GM19372 (cell line): Measurements from ENCODE around the gene NIM1K.
"Not testable (repeated sequence)": the region's sequence is repeated elsewhere in the genome, so short reads cannot be mapped to it uniquely, and the experiment has no call there.

Source experiments
- ATAC-seq: cut with Tn5 transposase; IDR thresholded peaks from one replicate; pipeline ENCODE4 v1.9.1; 2021; ENCODE audit warnings: mild to moderate bottlenecking, low read depth, moderate library complexity; ENCODE audit not compliant: unreplicated experiment

NIM1K gene

DNA sequence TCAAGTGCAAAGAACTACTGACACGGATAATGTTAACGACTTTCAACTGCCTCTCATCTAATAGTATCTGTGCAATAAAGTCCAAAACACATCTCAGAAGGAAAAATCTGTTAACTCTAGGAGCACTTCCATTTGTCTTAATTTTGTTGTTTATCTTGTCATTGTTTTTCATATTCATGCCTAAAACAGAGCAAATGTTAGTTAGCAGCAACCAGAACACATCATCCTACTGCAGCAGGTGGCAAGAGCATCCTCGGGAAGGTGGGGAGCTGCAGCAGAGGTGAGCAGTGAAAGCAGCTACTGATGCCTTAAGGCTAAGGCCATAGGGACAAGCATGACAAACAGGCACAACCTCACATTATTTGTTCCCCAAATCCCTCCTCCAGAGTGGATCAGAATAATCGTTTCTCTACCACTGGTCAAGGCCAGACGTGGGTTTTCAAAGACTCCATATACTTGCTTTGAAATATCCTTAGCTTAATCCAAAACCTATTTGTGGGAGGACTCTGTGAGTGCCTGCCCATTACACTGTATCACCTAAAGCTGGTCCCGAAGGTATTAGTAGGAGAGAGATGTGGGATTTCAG lies 120.1 kb downstream of the NIM1K start:
- ATAC-seq, result no peak

DNA sequence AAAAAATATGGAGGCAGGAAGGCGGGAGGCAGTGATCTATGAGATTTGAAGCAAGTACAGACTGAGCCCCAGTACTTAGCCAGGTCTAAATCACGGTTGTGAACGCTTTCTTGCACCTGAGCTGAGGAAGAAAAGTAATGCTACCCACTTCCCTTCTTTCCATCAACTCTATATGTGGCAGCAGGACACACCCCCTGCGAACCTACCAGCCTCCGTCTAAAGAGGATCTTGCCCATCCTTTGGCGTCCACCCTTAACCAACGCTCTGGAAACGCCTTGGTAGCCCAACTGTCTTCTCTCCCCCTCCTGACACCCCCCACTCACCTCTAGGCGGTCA lies 120.6 kb downstream of the NIM1K start:
- peak; percentile 0 for ATAC-seq

DNA sequence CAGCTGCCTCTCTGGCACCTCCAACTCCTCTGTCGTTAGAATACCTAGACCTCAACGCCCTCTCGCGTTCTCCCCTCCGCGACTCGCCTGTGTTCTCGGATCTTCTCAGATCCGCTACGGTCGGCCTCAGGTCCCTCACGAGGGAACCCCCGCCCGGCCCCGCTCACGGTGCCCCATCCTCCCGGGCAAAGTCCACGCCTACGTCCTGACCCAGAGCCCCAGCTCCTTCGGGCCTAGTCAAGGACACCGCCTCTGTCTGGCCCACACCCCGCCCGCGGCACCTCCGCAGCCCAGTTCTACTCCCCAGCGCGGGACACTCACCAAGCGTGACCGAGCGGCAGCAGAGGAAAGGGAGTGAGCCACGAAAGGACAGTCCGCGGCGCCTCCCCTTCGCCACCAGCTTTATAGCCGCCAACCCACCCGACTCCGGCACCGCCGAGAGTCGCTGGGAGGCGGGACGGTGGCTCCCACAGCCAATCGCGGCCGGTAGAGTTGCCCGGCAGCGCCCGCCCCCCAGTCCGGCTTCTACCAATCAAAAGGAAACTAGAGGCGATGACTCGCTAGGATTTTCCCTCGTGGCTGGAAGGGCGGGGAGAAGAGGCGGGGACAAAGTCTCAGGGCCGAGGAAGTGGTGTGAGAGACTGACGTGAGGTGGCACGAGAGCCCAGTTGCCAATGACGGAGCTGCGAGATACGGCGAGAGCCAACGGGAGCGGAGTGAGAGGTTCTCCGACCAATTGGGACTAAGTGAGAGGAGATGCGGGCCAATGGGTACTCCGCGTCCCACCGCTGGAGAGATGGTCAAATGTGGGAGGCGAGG lies 121.2 kb downstream of the NIM1K start, which contains the start of gene HMGCS1:
TSS of gene HMGCS1 (minus strand) at position 378 of the 819 bp plus-strand sequence. CDS start 14,447 bp downstream, outside the sequence.
- peak; percentile 87 for ATAC-seq

DNA sequence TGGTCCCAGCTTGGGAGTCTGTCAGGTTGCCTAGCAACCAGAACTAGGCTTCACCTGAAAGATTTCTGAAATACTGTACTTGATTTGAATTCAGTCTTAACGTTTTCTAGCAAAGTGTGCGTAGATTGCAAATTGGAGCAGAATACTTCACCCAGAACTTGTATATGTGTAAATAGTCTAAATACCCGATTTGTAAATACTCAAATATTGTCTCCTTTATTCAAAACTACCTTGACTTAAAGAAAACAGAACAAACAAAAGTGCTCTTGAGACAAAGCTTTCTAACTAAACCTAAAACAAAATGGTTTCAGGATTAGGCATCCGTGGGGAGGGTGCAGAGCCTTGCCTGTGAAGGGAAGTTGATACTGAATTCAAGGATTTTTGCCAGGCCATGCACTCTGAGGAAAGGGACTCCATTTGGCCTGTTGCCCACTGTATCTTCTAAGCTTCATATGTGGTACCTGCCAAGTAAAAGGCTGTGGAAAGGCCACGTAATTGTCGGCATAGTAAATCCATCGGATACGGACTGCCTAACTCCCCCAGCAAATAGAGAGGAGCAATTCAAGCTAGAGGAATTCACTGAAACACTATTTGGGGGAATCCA lies 121.9 kb downstream of the NIM1K start:
- no peak for ATAC-seq

DNA sequence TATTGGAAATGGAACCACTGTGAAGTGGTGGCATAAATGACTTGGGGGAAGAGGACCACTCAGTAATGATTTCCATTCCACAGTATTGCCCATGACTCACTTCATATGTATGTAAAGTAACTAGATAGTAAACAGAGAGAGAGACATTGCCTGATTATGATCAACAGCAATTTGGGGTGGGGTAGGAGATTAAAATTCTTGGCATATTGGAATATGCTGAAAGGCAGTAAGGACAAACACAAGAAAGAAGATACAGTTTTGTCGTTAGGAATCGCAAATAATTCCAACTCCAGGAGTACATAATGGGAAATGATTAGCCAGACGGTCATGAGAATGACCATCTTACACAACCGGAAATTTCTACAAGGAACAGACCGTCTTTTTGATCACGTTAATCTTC lies 122.7 kb downstream of the NIM1K start:
- ATAC-seq, result no peak

DNA sequence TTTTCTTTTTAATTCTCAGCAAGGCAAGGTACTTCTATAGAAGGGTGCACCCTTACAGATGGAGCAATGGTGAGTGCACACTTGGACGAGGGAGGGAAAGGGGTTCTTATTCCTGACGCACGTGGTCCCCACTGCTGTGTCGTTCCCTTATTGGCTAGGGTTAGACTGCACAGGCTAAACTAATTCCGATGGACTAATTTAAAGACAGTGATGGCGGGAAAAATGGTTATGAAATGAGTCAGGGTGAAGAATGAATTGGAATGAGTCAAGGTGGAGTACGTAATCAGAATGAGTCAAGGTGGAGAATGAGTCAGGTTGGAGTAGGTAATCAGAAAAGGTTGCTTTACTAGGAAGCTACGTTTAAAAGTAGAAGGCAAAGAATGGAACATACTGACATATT lies 123.2 kb downstream of the NIM1K start:
- no peak for ATAC-seq

DNA sequence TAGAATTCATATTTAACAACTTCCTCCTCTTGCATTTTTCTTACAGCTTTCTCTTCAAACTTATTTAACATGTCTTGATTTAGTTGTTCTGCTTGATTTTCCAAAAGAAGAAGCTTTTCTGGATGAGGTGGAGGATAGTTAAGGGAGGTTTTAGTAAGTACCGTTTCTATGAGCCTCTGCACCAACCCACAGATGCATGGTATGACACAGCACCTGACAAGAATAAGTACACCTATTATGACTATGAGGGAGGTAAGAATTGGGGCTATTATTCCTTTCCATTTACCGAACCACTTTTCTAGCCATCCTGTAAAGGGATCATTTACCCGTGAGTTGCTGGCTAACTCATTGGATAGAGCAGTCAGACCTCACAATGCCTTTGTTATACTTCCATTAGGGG lies 123.7 kb downstream of the NIM1K start:
- ATAC-seq, result no peak

DNA sequence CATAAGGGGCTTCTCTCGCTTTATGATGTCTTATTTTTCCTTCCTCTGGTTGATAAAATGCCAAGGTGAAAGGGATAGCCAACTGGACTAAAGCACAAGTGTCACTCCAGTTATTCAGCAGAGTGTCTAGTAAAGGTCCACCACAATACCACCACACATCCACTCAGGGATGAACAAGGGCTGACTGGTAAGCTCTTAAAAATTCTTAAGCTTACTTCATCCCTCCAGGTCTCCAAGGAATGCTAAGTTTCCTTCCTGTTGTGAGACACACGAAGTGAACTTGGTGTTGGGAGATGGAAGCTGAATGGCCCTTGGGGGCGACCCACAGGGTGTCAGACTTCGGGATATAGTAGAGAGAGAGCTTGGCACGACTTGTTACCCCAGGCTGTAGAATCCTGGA lies 124.4 kb downstream of the NIM1K start:
- no peak for ATAC-seq

DNA sequence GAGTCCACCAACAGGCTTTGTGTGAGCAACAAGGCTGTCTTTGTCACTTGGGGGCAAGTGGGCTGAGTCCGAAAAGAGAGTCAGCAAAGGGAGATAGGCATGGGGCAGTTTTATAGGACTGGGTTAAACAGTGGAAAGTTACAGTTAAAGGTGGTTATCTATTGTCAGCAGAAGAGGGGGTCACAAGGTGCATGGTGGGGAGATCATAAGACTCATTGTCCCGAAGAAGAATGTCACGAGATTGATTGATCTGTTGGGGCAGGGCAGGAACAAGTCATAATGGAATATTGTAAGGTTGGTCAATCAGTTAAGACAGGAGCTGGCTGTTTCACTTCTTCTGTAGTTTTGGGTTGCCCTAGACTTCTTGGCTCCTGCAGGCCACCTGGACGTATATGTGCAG lies 128.8 kb downstream of the NIM1K start:
- ATAC-seq, result no peak

DNA sequence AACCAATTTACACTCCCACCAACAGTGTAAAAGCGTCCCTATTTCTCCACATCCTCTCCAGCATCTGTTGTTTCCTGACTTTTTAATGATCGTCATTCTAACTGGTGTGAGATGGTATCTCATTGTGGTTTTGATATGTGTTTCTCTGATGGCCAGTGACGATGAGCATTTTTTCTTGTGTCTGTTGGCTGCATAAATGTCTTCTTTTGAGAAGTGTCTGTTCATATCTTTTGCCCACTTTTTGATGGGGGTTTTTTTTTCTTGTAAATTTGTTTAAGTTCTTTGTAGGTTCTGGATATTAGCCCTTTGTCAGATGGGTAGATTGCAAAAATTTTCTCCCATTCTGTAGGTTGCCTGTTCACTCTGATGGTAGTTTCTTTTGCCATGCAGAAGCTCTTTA lies 131.5 kb downstream of the NIM1K start:
- not testable (repeated sequence) for ATAC-seq

DNA sequence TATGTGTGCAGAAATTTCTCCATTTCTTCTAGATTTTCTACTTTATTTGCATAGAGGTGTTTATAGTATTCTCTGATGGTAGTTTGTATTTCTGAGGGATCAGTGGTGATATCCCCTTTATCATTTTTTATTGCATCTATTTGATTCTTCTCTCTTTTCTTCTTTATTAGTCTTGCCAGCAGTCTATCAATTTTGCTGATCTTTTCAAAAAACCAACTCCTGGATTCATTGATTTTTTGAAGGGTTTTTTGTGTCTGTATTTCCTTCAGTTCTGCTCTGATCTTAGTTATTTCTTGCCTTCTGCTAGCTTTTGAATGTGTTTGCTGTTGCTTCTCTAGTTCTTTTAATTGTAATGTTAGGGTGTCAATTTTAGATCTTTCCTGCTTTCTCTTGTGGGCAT lies 133.6 kb downstream of the NIM1K start:
- not testable (repeated sequence) for ATAC-seq
